B cell (primary cell): ENCODE measurements around the gene USP21. TPM values are rescaled to one million over a fixed set of nuclear protein-coding genes. Genes with fewer than 3 reads are reported as not detected.

Experiments
- ATAC-seq: fragments of 200-7000 bp; cut with Tn5 transposase; one replicate; pipeline ENCODE4 v1.10.0; 2021; ENCODE audit warnings: low read depth, mild to moderate bottlenecking, moderate number of reproducible peaks, moderate library complexity
- CTCF ChIA-PET: fragments of 350-600 bp; sonication (Branson Sonifier 250); formaldehyde crosslinking; loops from one replicate; lab custom pipeline; 2021; ENCODE audit warnings: antibody characterized with exemption, inconsistent platforms; lab: Charles Lee
- POLR2A ChIA-PET: fragments of 350-600 bp; sonication (Branson Sonifier 250); formaldehyde crosslinking; loops from one replicate; lab custom pipeline; 2021; ENCODE audit warnings: antibody characterized with exemption; lab: Charles Lee
- DNase-seq: peaks from one replicate; pipeline ENCODE4 v3.0.0; 2013
- H2AFZ ChIP-seq: 2 replicates; pipeline ENCODE4 v1.6.1; 2012; ENCODE audit warnings: mild to moderate bottlenecking, low read depth, low read length; ENCODE audit not compliant: insufficient read depth, poor library complexity, severe bottlenecking
- H3K27ac ChIP-seq, 2 donors: 1 replicate in 1 of 2; 2 replicates in 1 of 2; pipeline ENCODE4 v1.5.1; 2012 to 2013; ENCODE audit warnings: low read length in 2 of 2, mild to moderate bottlenecking in 2 of 2, moderate library complexity in 1 of 2
- H3K27me3 ChIP-seq, 4 experiments: fragments of 200-600 bp in 1 of 4; sonication (generic) in 1 of 4; replicated peaks in 1 of 4; 1 replicate in 2 of 4; 2 replicates in 2 of 4; pipeline versions ENCODE4 v1.6.1 to v1.7.0; 2013 to 2016; ENCODE audit warnings: low read length in 3 of 4, mild to moderate bottlenecking in 2 of 4, mixed read lengths in 1 of 4, moderate library complexity in 1 of 4; ENCODE audit not compliant: insufficient read depth in 4 of 4, control insufficient read depth in 3 of 4; ENCODE audit errors: control extremely low read depth in 1 of 4
- H3K36me3 ChIP-seq, 2 experiments: replicated peaks in 1 of 2; 1 replicate in 1 of 2; 2 replicates in 1 of 2; pipeline versions ENCODE4 v1.6.1 to v1.7.1; 2013; ENCODE audit warnings: low read length in 1 of 2; ENCODE audit not compliant: insufficient read depth in 2 of 2, control insufficient read depth in 1 of 2; ENCODE audit errors: control extremely low read depth in 1 of 2, extremely low read depth in 1 of 2
- H3K4me1 ChIP-seq, 2 donors: fragments of 200-600 bp in 1 of 2; sonication (generic) in 1 of 2; 1 replicate in 1 of 2; 2 replicates in 1 of 2; pipeline versions ENCODE4 v1.5.1 to v1.6.1; 2013 to 2017; ENCODE audit warnings: low read length in 2 of 2; ENCODE audit not compliant: control insufficient read depth in 2 of 2, insufficient read depth in 2 of 2
- H3K4me2 ChIP-seq: replicated peaks from 2 replicates; pipeline ENCODE3; 2012; ENCODE audit warnings: mild to moderate bottlenecking, low read depth, low read length; ENCODE audit not compliant: poor library complexity, severe bottlenecking
- H3K4me3 ChIP-seq, 5 experiments: fragments of 200-600 bp in 1 of 5; sonication (generic) in 1 of 5; 1 replicate in 3 of 5; 2 replicates in 2 of 5; pipeline versions ENCODE4 v1.5.1 to v1.7.0; 2011 to 2016; ENCODE audit warnings: low read length in 4 of 5, mild to moderate bottlenecking in 4 of 5, low read depth in 2 of 5, control low read depth in 1 of 5, moderate library complexity in 1 of 5; ENCODE audit not compliant: insufficient read depth in 1 of 5; ENCODE audit errors: control extremely low read depth in 1 of 5, extremely low read depth in 1 of 5
- H3K79me2 ChIP-seq: fragments of 200-600 bp; sonication (generic); one replicate; pipeline ENCODE4 v1.6.0; 2016; ENCODE audit warnings: low read length; ENCODE audit not compliant: control insufficient read depth, insufficient read depth
- H3K9ac ChIP-seq: fragments of 200-600 bp; sonication (generic); 2 replicates; pipeline ENCODE4 v1.6.1; 2017; ENCODE audit warnings: mild to moderate bottlenecking, low read length, moderate library complexity
- H3K9me3 ChIP-seq, 3 donors: one replicate each; pipeline versions ENCODE4 v1.6.1 to v1.7.1; 2013; ENCODE audit warnings: low read length in 2 of 3; ENCODE audit not compliant: control insufficient read depth in 2 of 3, insufficient read depth in 1 of 3; ENCODE audit errors: control extremely low read depth in 1 of 3
- H4K20me1 ChIP-seq: 2 replicates; pipeline ENCODE4 v1.6.0; 2012; ENCODE audit warnings: mild to moderate bottlenecking, low read length; ENCODE audit not compliant: insufficient read depth, control insufficient read depth, poor library complexity, severe bottlenecking
- H3K27ac Mint-ChIP-seq: one replicate; pipeline ENCODE4 v1.8.0; 2021; ENCODE audit warnings: mixed read lengths
- H3K27me3 Mint-ChIP-seq: one replicate; pipeline ENCODE4 v1.8.0; 2021; ENCODE audit warnings: mixed read lengths
- H3K4me1 Mint-ChIP-seq: one replicate; pipeline ENCODE4 v1.8.0; 2021; ENCODE audit warnings: mixed read lengths
- H3K4me3 Mint-ChIP-seq: one replicate; pipeline ENCODE4 v1.8.0; 2021; ENCODE audit warnings: mixed read lengths
- H3K9me3 Mint-ChIP-seq: one replicate; pipeline ENCODE4 v1.8.0; 2022; ENCODE audit warnings: mixed read lengths; ENCODE audit not compliant: insufficient read depth
- CTCF ChIP-seq: fragments of 200-600 bp; IDR thresholded peaks from one replicate; pipeline ENCODE4 v1.8.0; 2022; ENCODE audit warnings: antibody characterized with exemption, mild to moderate bottlenecking
- EZH2 ChIP-seq: IDR thresholded peaks from 2 replicates; pipeline ENCODE4 v1.6.1; 2012; ENCODE audit warnings: borderline replicate concordance, low read depth, mild to moderate bottlenecking, moderate library complexity, low read length; ENCODE audit not compliant: insufficient read depth, poor library complexity, severe bottlenecking
- WGBS: methylation state at CpG from one replicate; pipeline ENCODE4 v1.1.5; 2013; ENCODE audit warnings: missing lambda C conversion rate; ENCODE audit not compliant: insufficient coverage; 5-methylcytosine and 5-hydroxymethylcytosine counted together
- intact Hi-C: fragments of 100-400 bp; cut with micrococcal nuclease; formaldehyde crosslinking; loops from one replicate; pipeline ENCODE4 v1.10.0; 2022
- polyA plus RNA-seq: library from polyadenylated mRNA; depleted of rRNA; stranded (reverse); fragments of >200 nt; gene quantifications from 2 replicates; pipeline ENCODE4 v1.2.3, GENCODE V29; 2012
- total RNA-seq, 2 donors: library from RNA; stranded (reverse); fragments of 120-200 nt in 1 of 2; gene quantifications; 1 replicate in 1 of 2; 2 replicates in 1 of 2; pipeline versions ENCODE4 v1.2.3 to v1.2.4, GENCODE V29; 2013 to 2022

The USP21 gene
- total and polyA plus RNA-seq, 2 donors (not counting 1 experiment from before 2014, with no cell fraction given), result 53.3 to 81.6 TPM

GRCh38 chr1:161111117-161111516 is 48.2 kb upstream of the USP21 start:
- Histone ChIP-seq H3K79me2 (peaks cover 95% of the 10 kb centered on the region), H4K20me1 (peaks cover 35% of the 10 kb centered on the region), H3K4me1 (peaks cover 7 to 9% of the 10 kb centered on the region in 2 donors), H2AFZ (no peak overlapping the region), H3K27ac (peak overlapping the region in 1 of 2 donors; percentile 25), H3K9ac (no peak overlapping the region), H3K9me3 (no peaks in the 10 kb centered on the region), H3K27me3 (no peaks in the 10 kb centered on the region), H3K36me3 (peaks cover 15 to 19% of the 10 kb centered on the region in 2 experiments), H3K4me2 (no peak overlapping the region), H3K4me3 (no peak overlapping the region)
- ATAC-seq (no peak), DNase-seq (no peak)
- Mint-ChIP-seq H3K27me3 (no peaks in the 10 kb centered on the region), H3K4me1 (peaks cover 33% of the 10 kb centered on the region), H3K9me3 (no peaks in the 10 kb centered on the region), H3K27ac (no peak overlapping the region), H3K4me3 (no peak overlapping the region)
- TF ChIP-seq CTCF, result no peak
- TF ChIP-seq EZH2, result no peak
- intact Hi-C loops, result no loop called here
- POLR2A ChIA-PET, result no interaction called here
- CTCF ChIA-PET, result no interaction called here
- 100% methylated on average over 2 of the region's 3 CpGs for WGBS

- Histone ChIP-seq H3K79me2 (peaks cover 95% of the 10 kb centered on the region), H3K4me3 (no peak overlapping the region), H4K20me1 (peaks cover 31% of the 10 kb centered on the region), H3K9ac (no peak overlapping the region), H3K27ac (peak overlapping the region in 1 of 2 donors; percentile 25), H3K4me2 (no peak overlapping the region), H3K36me3 (peaks cover 11 to 17% of the 10 kb centered on the region in 2 experiments), H3K4me1 (peaks cover 11 to 13% of the 10 kb centered on the region in 2 donors), H3K9me3 (no peaks in the 10 kb centered on the region), H2AFZ (no peak overlapping the region), H3K27me3 (no peaks in the 10 kb centered on the region)
- Mint-ChIP-seq H3K27ac (no peak overlapping the region), H3K27me3 (no peaks in the 10 kb centered on the region), H3K4me3 (no peak overlapping the region), H3K4me1 (peaks cover 36% of the 10 kb centered on the region), H3K9me3 (no peaks in the 10 kb centered on the region)
- DNase-seq (no peak), ATAC-seq (no peak)
- TF ChIP-seq CTCF (no peak), EZH2 (no peak)
- CTCF ChIA-PET, result interaction anchor here (1.1 kb wide), 1 partner anchor 22 kb away, joined by 3 read pairs; the partner anchor contains the start of gene NECTIN4
- POLR2A ChIA-PET, result no interaction called here
- intact Hi-C loops, result no loop called here
- no CpG with 5 or more reads among the region's 2 CpGs for WGBS
These were observed 47.8 kb upstream of the USP21 start for GRCh38 chr1:161111527-161111926.
